Stimulated activated CD4-positive, alpha-beta T cell treated with anti-CD3 and anti-CD28 coated beads, Interleukin-1b, Interleukin-23, amount 100 ng/mL, for 4 hours (primary cell): ENCODE results near the gene CORO1C.
"Not testable (repeated sequence)": the region's sequence is repeated elsewhere in the genome, so short reads cannot be mapped to it uniquely, and the experiment has no call there.

Source experiments
- DNase-seq, 2 donors: peaks; one replicate each; pipeline ENCODE4 v3.0.0-alpha.2; 2020; ENCODE audit warnings: low read depth in 2 of 2

The CORO1C gene

DNA sequence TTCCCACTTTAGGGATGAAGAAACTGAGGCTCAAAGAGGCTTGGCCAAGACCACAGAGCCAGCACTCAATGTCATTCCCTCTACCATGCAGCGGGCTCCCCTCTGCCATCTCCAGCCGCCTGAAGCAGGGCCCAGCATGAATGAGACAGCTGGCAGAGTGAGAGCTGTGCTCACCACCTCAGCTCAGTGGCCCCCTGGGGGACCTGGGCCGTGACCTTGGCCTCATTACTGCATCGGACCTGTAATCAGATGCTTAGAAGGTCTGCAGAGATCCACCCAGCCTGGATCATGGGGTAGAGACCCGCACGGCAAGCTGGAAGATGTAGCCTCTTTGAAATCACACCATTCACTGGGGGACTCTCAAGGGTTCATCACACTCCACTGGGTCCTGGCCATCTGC lies 22.7 kb upstream of the CORO1C start:
- no peak for DNase-seq

- no peak for DNase-seq
Measured at GRCh38 chr12:108752387-108752786, 21.1 kb upstream of the CORO1C start.

DNA sequence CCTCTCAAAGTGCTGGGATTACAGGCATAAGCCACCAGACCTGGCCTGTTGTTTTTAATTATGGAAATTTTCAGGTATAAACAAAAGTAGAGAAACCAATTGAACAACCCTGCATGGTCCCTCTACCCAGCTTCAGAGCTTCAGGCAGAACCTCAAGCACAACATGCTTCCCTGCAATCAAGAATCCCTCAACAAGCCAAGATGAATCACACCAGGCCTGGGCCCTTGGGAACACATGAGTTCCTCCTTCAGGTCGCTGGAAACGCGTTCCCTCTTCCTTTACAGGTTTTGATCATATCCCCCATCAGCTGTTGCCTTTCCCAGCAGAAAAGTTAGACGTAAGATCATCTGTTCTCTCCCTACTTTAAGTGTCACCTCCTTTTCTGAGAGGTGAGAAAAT lies 20.5 kb upstream of the CORO1C start:
- no peak for DNase-seq

DNA sequence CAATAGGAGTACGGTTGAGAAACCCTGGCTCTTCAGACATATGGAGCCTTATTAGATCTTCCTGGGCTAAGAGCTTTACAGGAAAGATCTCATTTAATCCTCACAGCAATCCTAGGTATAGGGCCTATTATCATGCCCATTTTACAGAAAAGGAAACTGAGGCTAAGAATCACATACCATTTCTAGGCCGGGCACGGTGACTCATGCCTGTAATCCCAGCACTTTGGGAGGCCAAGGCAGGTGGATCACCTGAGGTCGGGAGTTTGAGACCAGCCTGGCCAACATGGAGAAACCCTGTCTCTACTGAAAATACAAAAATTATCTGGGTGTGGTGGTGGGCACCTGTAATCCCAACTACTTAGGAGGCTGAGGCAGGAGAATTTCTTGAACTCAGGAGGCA lies 19.7 kb upstream of the CORO1C start:
- not testable (repeated sequence) for DNase-seq

- no peak for DNase-seq
Measured at GRCh38 chr12:108750526-108750925, 19.2 kb upstream of the CORO1C start.

GRCh38 chr12:108747563-108747962 lies 16.2 kb upstream of the CORO1C start:
- no peak for DNase-seq

DNA sequence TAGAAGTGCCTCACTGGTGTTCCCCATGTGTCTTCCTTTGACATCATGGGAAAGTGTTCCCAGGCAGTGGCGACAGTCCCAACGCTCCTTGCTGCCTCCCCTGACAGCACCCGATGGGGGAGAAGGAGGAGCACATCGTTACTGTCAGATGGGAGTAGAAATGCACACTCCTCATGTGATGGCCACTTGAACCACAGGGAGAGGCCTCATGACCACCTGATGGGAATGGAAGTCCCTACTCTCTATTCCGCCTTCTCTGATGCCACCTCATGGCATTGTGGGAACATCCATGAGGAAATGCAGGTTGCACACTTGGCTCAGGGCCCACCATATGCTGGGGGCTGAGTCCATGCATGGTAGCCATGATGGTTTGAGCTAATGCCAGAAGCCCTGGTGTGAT lies 14.3 kb upstream of the CORO1C start:
- DNase-seq: no peak

DNA sequence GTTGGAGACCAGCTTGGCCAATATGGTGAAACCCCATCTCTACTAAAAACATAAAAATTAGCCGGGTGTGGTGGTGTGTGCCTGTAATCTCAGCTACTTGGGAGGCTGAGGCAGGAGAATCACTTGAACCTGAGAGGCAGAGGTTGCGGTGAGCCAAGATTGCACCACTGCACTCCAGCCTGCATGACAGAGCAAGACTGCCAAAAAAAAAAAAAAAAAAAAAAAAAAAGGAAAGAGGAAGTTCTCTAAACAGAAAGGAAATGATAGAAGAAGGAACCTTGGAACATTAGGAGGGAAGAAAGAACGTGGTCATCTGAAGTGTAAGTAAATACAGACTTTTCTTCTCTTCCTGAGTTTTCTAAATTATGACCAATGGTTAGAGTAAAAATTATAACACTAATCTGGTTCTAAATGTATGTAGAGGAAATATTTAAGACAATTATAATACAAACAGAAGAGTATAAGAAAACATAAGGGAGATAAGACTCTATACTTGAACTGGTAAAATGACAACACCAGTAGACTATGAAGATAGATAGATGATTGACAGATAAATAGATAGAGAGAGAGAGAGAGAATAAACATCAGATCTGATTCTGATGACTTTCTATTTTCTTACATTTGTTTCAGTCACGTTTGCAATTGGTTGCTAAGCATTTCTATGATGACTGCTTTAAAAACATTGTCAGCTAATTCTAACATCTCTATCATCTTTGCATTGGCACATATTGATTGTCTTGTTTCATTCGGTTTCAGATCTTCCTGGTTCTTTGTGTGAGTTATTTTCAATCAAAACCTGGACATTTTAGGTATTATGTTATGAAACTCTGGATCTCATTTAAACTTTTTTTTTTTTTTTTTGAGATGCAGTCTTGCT lies 12.9 kb upstream of the CORO1C start:
- DNase-seq: no peak

DNA sequence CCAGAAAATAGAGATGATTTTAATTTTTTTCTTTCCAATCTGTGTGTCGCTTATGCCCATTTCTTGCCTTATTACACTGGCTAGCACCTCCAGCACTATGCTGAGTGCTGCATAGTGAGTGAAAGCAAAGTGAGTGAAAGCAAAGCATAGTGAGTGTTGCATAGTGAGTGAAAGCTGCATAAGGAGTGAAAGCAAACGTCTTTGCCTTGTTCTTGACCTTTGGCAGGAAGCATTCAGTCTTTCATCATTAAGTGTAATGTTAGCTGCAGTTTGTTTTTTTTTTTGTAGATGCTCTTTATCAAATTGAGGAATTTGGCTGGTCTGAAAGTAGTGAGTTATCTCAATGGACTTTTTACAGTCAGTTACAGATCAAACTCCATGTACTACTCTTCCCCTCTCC lies 6.9 kb upstream of the CORO1C start:
- no peak for DNase-seq

DNA sequence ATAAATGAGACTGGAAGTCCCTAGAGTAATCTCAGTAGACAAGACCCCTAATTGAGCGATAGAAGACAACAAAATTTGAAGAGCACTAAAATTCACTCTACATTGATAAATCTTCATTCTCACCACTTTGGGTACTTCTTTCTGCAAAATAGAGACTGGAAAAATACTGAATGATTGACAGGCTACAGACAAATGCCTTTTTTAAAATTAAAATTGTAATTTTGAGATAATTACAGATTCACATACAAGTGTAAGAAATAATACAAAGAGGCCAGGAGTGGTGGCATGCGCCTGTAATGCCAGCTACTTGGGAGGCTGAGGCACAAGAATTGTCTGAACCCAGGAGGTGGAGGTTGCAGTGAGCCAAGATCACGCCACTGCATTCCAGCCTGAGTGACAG lies 4.5 kb upstream of the CORO1C start:
- no peak for DNase-seq

GRCh38 chr12:108734200-108734906 lies 3.0 kb upstream of the CORO1C start:
- no peak for DNase-seq

DNA sequence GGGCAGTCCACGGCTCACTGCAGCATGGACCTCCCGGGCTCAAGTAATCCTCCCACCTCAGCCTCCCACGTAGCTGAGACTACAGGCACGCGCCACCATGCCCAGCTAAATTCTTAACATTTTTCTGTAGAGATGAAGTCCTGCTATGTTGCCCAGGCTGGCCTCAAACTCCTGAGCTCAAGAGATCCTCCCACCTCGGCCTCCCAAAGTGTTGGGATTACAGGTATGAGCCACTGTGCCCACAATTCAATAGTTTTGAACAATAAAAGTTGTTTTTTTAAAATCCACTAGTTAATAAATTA lies 1.9 kb upstream of the CORO1C start:
- DNase-seq: not testable (repeated sequence)

DNA sequence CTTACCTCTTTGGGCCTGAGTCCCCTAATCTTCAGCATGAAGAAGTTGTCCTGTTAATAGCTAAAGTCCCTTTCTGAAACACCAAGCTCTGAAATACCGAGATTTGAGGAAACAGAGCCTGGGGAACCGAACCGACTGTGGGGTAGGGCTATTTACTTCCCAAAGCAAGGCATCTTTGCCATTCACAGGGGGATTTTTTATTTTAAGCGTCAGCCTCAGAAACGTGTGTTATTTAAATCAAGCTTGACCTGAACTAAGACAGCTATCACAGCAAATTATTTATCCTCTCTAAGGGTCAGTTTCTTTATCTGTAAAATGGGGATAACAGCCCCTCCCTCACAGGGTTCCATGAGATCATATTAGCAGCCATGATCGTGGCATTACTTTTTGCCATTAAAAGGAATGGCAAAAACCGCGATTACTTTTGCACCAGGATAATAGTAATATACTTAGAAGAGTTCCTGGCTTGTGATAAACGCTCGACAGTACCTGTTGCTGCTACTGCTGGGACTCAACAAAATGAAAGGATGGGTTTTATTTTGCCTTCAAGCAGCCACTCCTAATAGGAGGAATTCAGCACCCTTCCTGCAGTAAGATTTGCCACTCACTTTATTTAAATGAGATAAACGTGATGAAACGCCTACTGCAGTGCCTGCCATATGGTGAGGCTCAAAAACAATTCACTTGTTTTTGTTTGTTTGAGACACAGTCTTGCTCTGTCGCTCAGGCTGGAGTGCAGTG lies 1.3 kb upstream of the CORO1C start:
- DNase-seq: no peak

GRCh38 chr12:108731866-108732461 lies 646 bp upstream of the CORO1C start:
- peak; percentile 95 to 99 for DNase-seq

DNA sequence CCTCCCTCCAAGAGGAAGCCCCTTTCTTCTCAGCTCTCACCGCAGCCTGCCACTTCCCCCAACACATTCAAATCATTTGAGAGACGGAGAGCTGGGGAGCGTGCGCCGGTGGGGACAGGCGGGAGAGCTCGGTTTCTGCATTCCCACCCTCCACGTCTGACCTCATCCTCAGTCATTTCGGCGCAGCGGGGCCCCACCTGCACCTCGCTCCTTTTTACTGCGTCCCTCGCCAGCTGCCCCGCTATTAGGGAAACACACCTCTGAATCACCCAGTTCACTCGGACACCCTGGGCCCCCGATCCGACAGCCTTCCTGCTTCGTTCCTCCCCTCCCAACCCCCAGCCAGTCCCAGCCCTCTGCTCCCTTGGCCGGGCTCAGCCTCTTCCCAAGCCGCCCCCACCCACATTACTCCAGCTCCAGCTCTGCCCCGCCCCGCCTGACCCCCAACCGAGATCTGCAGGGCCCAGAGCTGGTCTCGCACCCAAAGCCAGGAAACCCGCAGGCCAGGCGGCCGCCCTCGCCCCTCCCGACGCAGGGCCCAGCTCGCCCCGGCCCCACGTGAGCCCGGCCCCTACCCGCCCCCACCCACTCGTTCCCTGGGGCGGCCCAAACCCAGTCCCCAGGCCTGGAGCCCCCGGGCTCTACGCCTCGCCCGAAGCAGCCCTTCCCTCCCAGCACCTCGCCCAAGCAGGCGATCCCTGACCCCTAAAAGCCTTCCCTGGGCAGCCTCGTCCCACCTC lies 783 bp downstream of the CORO1C start:
- peak; percentile 13 to 23 for DNase-seq

DNA sequence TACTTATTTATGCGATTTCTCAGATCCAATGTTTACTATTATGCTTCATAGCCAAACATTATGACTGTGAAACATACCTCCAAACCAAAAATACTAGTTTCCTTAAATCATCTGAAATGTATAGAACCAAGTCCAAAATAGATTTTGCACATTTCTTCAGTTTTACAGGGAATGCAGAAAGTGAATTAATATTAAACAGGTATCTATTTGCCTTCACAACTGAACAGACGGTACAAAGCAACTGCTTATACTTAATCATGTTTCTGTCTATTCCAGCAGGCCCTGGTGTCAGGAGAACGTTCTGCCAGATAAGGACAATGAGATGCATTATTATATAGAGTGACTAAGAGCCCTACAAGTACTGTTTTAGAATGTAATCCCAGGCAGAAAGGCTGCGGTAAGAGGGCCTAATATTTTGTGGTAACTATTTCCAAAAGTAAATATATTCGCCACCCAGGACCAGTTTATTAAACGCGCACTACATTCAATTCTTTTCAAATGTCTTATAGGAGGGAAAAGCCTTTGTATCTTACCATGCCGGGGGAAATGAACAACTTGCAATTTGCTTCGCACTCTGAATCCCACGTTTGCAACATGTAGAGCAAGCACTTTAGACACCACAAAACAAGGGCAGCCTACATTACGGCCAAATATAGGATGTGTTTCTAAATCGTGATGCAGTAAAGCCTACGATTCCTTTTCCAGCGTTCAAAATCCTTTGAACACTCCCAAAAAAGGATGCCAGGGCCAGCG lies 1.5 kb downstream of the CORO1C start:
- no peak for DNase-seq

GRCh38 chr12:108728820-108729611 lies 2.3 kb downstream of the CORO1C start:
- no peak for DNase-seq

GRCh38 chr12:108727868-108728735 lies 3.2 kb downstream of the CORO1C start:
- DNase-seq: no peak

DNA sequence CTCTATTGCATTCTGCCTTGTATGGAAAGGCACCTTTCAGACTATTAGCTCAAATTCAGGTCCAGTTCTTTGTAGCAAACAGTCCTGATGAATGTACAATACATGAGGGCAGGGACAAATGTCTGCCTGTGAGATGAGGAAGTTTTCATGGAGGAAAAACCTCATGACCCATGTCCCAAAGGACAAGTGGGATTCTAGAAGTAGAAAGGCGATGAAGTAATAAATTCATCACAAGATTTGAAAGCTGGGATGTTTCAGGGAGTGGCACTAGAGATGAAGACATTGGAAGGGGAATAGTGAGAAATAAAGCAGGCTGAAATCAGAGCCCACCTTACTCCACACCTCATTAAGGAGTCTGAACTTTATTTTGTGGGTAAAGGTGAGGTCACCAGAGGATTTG lies 4.2 kb downstream of the CORO1C start:
- no peak for DNase-seq
